Measurements from ENCODE around the gene SEC24D. TPM values are rescaled to one million over a fixed set of nuclear protein-coding genes. Genes with fewer than 3 reads are reported as not detected.

SEC24D gene
- total RNA-seq, 3 donors from 2014 or later: 24.5 to 63.6 (median 50.8) TPM

- H3K36me3 ChIP-seq: peaks cover 2% of the 10 kb centered on the region
- H3K4me1 ChIP-seq: no peaks in the 10 kb centered on the region
- no peak overlapping the region for H3K27ac ChIP-seq
- TF ChIP-seq CTCF (IDR thresholded peaks at IDR 0.05) (no peak), POLR2A (IDR thresholded peaks at IDR 0.05) (no peak), POLR2AphosphoS5 (IDR thresholded peaks at IDR 0.05) (no peak)
- H3K9me3 ChIP-seq: no peaks in the 10 kb centered on the region
- DNase-seq (ENCODE audit: low spot score in 2 of 2): no peak
- H3K4me3 ChIP-seq: no peak overlapping the region
- intact Hi-C loops (cut with DNase I; ENCODE audit: low total_unique reads): no loop called here
- no peaks in the 10 kb centered on the region for H3K27me3 ChIP-seq
These were observed 97.8 kb downstream of the SEC24D start for GRCh38 chr4:118738090-118738489.

GRCh38 chr4:118736900-118737299, 99.0 kb downstream of the SEC24D start:
- Histone ChIP-seq H3K9me3 (no peaks in the 10 kb centered on the region), H3K4me3 (no peak overlapping the region), H3K27me3 (no peaks in the 10 kb centered on the region), H3K4me1 (no peaks in the 10 kb centered on the region), H3K27ac (no peak overlapping the region), H3K36me3 (peaks cover 2% of the 10 kb centered on the region)
- intact Hi-C loops (cut with DNase I; ENCODE audit: low total_unique reads): no loop called here
- DNase-seq (ENCODE audit: low spot score in 2 of 2): no peak
- no peak for TF ChIP-seq POLR2AphosphoS5 (IDR thresholded peaks at IDR 0.05)
- TF ChIP-seq CTCF (IDR thresholded peaks at IDR 0.05): no peak
- TF ChIP-seq POLR2A (IDR thresholded peaks at IDR 0.05): no peak

- no peak for DNase-seq (ENCODE audit: low spot score in 2 of 2)
- no peak overlapping the region for H3K4me3 ChIP-seq
- H3K9me3 ChIP-seq: no peaks in the 10 kb centered on the region
- H3K27ac ChIP-seq: no peak overlapping the region
- H3K36me3 ChIP-seq: peaks cover 2% of the 10 kb centered on the region
- intact Hi-C loops (cut with DNase I; ENCODE audit: low total_unique reads): no loop called here
- no peaks in the 10 kb centered on the region for H3K27me3 ChIP-seq
- no peaks in the 10 kb centered on the region for H3K4me1 ChIP-seq
- no peak for TF ChIP-seq POLR2AphosphoS5 (IDR thresholded peaks at IDR 0.05)
- no peak for TF ChIP-seq CTCF (IDR thresholded peaks at IDR 0.05)
- TF ChIP-seq POLR2A (IDR thresholded peaks at IDR 0.05): no peak
These were observed 101.3 kb downstream of the SEC24D start for GRCh38 chr4:118734491-118735205.

GRCh38 chr4:118732591-118733330, 103.2 kb downstream of the SEC24D start:
- H3K4me3 ChIP-seq: no peak overlapping the region
- no peak for TF ChIP-seq CTCF (IDR thresholded peaks at IDR 0.05)
- TF ChIP-seq POLR2A (IDR thresholded peaks at IDR 0.05): no peak
- no peak for TF ChIP-seq POLR2AphosphoS5 (IDR thresholded peaks at IDR 0.05)
- no peak for DNase-seq (ENCODE audit: low spot score in 2 of 2)
- intact Hi-C loops (cut with DNase I; ENCODE audit: low total_unique reads): no loop called here
- H3K36me3 ChIP-seq: peaks cover 2% of the 10 kb centered on the region
- no peak overlapping the region for H3K27ac ChIP-seq
- H3K9me3 ChIP-seq: no peaks in the 10 kb centered on the region
- no peaks in the 10 kb centered on the region for H3K27me3 ChIP-seq
- no peaks in the 10 kb centered on the region for H3K4me1 ChIP-seq

- TF ChIP-seq POLR2A (IDR thresholded peaks at IDR 0.05): no peak
- no peak for DNase-seq (ENCODE audit: low spot score in 2 of 2)
- Histone ChIP-seq H3K27ac (no peak overlapping the region), H3K27me3 (no peaks in the 10 kb centered on the region), H3K9me3 (no peaks in the 10 kb centered on the region), H3K4me3 (no peak overlapping the region), H3K4me1 (no peaks in the 10 kb centered on the region), H3K36me3 (no peaks in the 10 kb centered on the region)
- intact Hi-C loops (cut with DNase I; ENCODE audit: low total_unique reads): no loop called here
These were observed 105.2 kb downstream of the SEC24D start for GRCh38 chr4:118730683-118731082.

Data from breast epithelium (tissue), 4 donors.